GM03348 (cell line): ENCODE results near the gene VANGL2.

ENCODE experiments used
- DNase-seq: peaks from one replicate; pipeline ENCODE4 v3.0.0; 2012; ENCODE audit warnings: low spot score

The VANGL2 gene

GRCh38 chr1:160428053-160428452 lies 27.7 kb downstream of the VANGL2 start:
- no peak for DNase-seq

- DNase-seq = peak; percentile 77
Observed at GRCh38 chr1:160428655-160429054, 28.3 kb downstream of the VANGL2 start.

- no peak for DNase-seq
Observed at GRCh38 chr1:160429125-160429561, 28.8 kb downstream of the VANGL2 start.

- DNase-seq = no peak
Observed at GRCh38 chr1:160429702-160430535, 29.6 kb downstream of the VANGL2 start.

- DNase-seq = no peak
Observed at GRCh38 chr1:160431006-160431405, 30.6 kb downstream of the VANGL2 start.

GRCh38 chr1:160431571-160431970 lies 31.2 kb downstream of the VANGL2 start:
- DNase-seq = no peak

- no peak for DNase-seq
Observed at GRCh38 chr1:160432371-160432786, 32.0 kb downstream of the VANGL2 start.

GRCh38 chr1:160436966-160437365 lies 36.6 kb downstream of the VANGL2 start:
- DNase-seq = no peak

GRCh38 chr1:160437432-160438316 lies 37.3 kb downstream of the VANGL2 start:
- DNase-seq = no peak

- DNase-seq = no peak
Observed at GRCh38 chr1:160438317-160438918, 38.1 kb downstream of the VANGL2 start.

GRCh38 chr1:160438935-160439334 lies 38.6 kb downstream of the VANGL2 start:
- DNase-seq = no peak

- DNase-seq = no peak
Observed at GRCh38 chr1:160439718-160440117, 39.4 kb downstream of the VANGL2 start.

- DNase-seq = no peak
Observed at GRCh38 chr1:160446945-160447600, 46.7 kb downstream of the VANGL2 start.

GRCh38 chr1:160449494-160449893 lies 49.1 kb downstream of the VANGL2 start:
- DNase-seq = no peak

- no peak for DNase-seq
Observed at GRCh38 chr1:160451119-160451858, 50.9 kb downstream of the VANGL2 start.

GRCh38 chr1:160451859-160452232 lies 51.5 kb downstream of the VANGL2 start:
- DNase-seq = no peak

GRCh38 chr1:160453443-160453842 lies 53.1 kb downstream of the VANGL2 start:
- DNase-seq = no peak

- no peak for DNase-seq
Observed at GRCh38 chr1:160454371-160455152, 54.2 kb downstream of the VANGL2 start.

GRCh38 chr1:160455153-160455517 lies 54.8 kb downstream of the VANGL2 start:
- no peak for DNase-seq

GRCh38 chr1:160459056-160459455 lies 58.7 kb downstream of the VANGL2 start:
- no peak for DNase-seq

- DNase-seq = no peak
Observed at GRCh38 chr1:160459687-160460086, 59.3 kb downstream of the VANGL2 start.
